Astrocyte of the spinal cord (primary cell): Measurements from ENCODE around the gene GYG1.
A peak's percentile ranks its signal among the peaks of the same experiment; 100 is the strongest.

Source experiments
- DNase-seq: peaks from one replicate; pipeline ENCODE4 v3.0.0; 2011; ENCODE audit warnings: low read depth, low spot score
- H3K4me3 ChIP-seq: 2 replicates; pipeline ENCODE4 v1.5.1; 2011; ENCODE audit warnings: low read depth, mild to moderate bottlenecking, low read length, moderate library complexity
- in situ Hi-C: cut with HindIII; loops from 2 replicates; pipeline ENCODE4 v1.10.0; 2017; ENCODE audit warnings: low sequenced_read_pairs
- TF ChIP-seq, protein P1 (sequence below): IDR thresholded peaks from 2 replicates; pipeline ENCODE4 v1.5.1; 2012; ENCODE audit warnings: low read depth, mild to moderate bottlenecking, low read length, inconsistent platforms

The GYG1 gene

DNA sequence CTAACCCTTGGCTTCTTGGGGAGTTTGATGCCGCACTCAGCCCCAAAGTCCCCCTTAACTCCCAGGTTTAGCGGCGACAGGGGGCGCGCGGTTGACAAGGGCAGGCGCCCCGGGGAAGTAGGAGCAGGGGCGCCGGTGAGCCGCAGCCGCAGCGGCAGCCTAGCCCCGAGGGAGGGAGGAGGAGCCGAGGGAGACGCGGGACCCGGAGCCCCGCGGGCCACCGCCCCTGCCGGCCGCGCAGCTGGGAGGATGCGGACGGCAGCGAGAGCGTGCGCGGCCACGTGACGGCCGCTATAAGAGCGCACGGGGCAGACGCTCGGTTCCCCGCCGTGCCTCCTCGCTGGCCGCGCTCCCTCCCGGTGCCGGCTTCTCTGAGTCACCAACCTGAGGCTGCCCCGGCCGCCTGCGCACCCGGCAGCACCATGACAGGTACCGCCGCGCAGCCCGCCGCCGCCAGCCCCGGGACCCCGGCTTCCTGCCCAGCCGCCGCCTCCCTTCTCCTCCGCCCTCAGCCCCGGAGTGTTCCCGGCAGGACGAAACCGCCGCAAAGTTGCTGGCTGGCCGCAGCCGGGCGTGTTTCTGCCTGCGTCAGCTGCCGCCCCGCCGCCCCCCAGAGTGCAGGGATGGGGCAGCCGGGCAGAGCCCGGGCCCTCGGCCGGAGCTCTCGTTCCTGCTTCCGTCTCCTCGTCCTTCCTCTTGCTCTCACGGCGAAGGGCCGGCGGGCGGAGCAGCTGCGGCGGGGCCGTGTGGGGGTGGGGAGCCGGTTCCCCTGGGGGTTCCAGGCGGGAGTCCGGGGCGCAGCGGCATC is at the start of gene GYG1:
Gene GYG1 (plus strand): TSS at position 322 of the 808 bp plus-strand sequence. CDS start 101 bp downstream, at position 423.
- in situ Hi-C loops = no loop called here
- peak; percentile 87 for DNase-seq
- peak within 1 kb of the TSS; percentile 60 for H3K4me3 ChIP-seq
- TF ChIP-seq, protein P1, sequence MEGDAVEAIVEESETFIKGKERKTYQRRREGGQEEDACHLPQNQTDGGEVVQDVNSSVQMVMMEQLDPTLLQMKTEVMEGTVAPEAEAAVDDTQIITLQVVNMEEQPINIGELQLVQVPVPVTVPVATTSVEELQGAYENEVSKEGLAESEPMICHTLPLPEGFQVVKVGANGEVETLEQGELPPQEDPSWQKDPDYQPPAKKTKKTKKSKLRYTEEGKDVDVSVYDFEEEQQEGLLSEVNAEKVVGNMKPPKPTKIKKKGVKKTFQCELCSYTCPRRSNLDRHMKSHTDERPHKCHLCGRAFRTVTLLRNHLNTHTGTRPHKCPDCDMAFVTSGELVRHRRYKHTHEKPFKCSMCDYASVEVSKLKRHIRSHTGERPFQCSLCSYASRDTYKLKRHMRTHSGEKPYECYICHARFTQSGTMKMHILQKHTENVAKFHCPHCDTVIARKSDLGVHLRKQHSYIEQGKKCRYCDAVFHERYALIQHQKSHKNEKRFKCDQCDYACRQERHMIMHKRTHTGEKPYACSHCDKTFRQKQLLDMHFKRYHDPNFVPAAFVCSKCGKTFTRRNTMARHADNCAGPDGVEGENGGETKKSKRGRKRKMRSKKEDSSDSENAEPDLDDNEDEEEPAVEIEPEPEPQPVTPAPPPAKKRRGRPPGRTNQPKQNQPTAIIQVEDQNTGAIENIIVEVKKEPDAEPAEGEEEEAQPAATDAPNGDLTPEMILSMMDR = peak; percentile 22

DNA sequence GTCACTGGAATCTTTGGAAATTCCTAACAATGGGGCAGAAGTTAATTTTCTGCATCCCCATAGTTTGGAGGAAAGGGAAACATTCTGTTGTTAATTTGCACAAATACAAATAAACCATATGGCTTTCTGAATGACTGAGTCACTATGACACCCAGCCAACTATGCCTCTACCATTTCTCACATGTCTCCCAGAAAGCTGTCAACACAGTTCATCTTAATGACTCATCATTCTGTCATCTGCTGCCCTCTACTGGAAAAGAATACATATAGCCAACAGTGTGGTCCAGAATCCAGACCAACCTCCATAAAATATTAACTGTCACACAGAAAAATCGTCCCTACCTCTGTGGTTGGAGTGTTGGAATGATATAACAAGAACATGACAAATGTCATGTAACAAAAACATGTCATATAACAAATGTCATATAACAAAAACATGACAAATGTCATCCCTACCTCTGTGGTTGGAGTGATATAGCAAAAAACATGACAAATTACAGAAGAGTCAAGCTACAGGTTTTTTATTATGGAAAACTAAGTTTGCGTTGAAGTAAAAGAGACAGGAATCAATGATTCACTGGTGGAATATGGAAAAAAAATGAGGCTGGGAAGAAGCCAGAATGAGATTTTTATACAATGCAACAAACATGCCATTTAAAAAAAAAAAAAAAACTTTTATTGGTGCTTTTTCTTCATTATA is 47.7 kb upstream of the GYG1 start:
- in situ Hi-C loops = no loop called here

DNA sequence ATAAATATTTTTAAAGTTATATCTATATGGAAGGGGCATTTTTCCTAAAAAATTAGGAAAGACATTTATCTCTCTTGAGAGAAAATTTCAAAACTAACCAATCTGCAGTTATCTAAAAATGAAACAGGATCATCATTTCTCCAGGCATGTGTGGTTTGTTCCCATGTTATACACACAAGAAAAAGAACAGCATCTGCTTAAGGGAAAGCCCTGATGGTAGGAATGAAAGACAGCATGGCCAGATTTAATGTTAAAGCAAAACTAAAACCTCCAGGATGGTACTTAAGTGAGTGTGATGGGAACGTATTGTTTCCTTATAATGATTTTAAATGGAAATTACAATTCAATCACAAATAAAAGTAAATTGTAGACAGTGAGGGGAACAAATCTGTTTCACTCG is 46.2 kb upstream of the GYG1 start:
- in situ Hi-C loops = no loop called here
- no peak for DNase-seq
- TF ChIP-seq, protein P1 = no peak
- H3K4me3 ChIP-seq = no peak overlapping the region

More for the DNA sequence above, 47.7 kb upstream of the GYG1 start:
- TF ChIP-seq, protein P1 = peak; percentile 60
- DNase-seq = peak; percentile 81
- no peak overlapping the region for H3K4me3 ChIP-seq

GRCh38 chr3:148948913-148949657 is 42.3 kb upstream of the GYG1 start:
- DNase-seq = no peak
- no peak overlapping the region for H3K4me3 ChIP-seq
- TF ChIP-seq, protein P1 = no peak
- in situ Hi-C loops = no loop called here

DNA sequence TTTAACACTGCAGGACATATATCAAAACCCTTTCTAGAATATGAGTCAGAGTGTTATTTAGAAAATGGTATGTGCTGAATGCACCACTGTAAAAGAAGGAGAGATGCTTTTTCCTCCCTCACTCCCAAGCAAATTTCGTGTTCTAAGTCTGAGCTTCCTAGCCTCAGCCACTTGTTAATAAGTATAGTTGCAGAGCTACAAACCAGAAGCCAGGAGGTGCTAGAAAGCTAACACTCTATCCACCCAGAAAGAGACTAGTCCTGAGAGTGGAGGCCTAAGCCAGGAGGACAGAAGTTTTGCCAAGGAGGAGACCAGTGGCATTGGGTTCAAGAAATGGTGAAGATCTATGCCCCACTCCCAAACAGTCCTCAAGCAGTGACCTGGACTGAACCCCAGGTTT is 40.5 kb upstream of the GYG1 start:
- H3K4me3 ChIP-seq = no peak overlapping the region
- DNase-seq = peak; percentile 7
- in situ Hi-C loops = no loop called here
- TF ChIP-seq, protein P1 = peak; percentile 36

- no peak overlapping the region for H3K4me3 ChIP-seq
- TF ChIP-seq, protein P1 = no peak
- in situ Hi-C loops = no loop called here
- no peak for DNase-seq
These were observed 39.6 kb upstream of the GYG1 start for GRCh38 chr3:148951599-148952361.
